ENCODE data around the gene BBX.

BBX gene

DNA sequence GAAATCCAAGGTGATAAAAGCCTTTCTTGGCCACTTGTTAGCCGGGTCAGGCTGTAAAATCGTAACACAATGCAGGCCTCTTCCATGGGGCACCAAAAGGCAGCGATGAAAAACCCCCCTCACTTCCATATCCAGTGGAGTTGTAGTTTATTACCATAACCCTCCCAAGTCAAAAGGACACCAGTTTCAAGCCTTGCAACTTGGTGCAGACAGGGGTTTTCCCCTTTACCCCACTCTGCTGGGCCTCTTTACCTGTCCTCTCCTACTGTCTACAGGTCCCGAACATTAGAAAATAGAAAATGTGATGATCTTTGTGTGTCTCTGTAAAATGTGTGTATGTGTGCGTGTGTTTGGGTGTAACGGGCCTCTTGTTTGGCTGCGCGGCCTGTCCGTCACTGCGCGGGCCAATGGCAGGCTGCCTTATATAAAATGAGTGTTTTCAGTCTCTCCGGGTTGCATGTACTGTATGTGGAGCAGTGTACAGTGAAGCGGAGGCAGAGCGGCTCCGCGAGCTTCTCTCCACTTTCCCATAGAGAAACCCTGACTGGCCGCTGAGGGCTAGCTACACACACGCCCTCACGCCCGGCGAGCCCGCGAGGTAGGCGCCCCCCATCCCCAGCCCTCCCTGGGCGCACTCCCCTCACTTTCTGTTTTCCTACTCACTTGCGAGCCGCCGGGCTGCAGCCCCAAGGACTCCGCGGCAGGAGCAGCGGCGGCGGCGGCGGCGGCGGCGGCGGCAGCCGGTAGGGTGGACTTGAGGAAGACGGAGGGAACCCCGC is at the start of gene BBX:
Gene BBX (plus strand): TSS at position 453 of the 779 bp plus-strand sequence. CDS start 187,499 bp downstream, outside the sequence.
- H3K9me3 ChIP-seq (ENCODE audit: low read depth, low read length) = no peaks in the 10 kb centered on the region
- peak within 1 kb of the TSS; percentile 98 for H3K4me3 ChIP-seq
- no peak for TF ChIP-seq EZH2 (IDR thresholded peaks at IDR 0.05)
- TF ChIP-seq FOXP2 (optimal IDR thresholded peaks at IDR 0.05; ENCODE audit: control extremely low read depth, extremely low read length, insufficient read depth) = no peak
- peak; percentile 87 for TF ChIP-seq POLR2AphosphoS5 (IDR thresholded peaks at IDR 0.05; ENCODE audit: borderline replicate concordance, low read depth, low read length)
- 0 out of 2 replicates have a peak, but pooled peaks cover 8% of the 10 kb centered on the region for H3K36me3 ChIP-seq (ENCODE audit: insufficient read depth, low read length)
- H3K27ac ChIP-seq = peak within 1 kb of the TSS; percentile 76
- peak; percentile 96 for DNase-seq (ENCODE audit: low read depth, low spot score)
- H3K9ac ChIP-seq (ENCODE audit: insufficient read length) = peak within 1 kb of the TSS; percentile 83

DNA sequence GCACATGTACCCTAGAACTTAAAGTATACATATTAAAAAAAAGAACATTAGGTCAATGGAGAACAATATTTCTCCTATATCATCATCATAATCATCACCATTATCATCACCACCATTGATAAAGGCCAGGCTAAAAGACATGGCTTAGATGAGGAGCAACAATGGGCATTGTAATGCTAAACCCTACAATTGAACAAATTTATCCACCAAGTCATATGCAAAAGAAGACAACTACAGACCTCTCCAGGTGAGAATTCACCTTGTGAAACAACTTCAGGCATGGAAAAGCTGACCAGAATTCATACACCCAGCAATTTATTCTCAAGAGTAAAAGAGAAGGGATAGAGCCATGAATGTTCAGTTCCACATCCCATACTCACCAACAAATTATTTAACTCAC is 46.3 kb upstream of the BBX start:
- no peak overlapping the region for H3K4me3 ChIP-seq
- no peak overlapping the region for H3K9ac ChIP-seq (ENCODE audit: insufficient read length)
- H3K27ac ChIP-seq = no peak overlapping the region
- no peak for DNase-seq (ENCODE audit: low read depth, low spot score)
- H3K9me3 ChIP-seq (ENCODE audit: low read depth, low read length) = no peaks in the 10 kb centered on the region
- H3K36me3 ChIP-seq (ENCODE audit: insufficient read depth, low read length) = no peaks in the 10 kb centered on the region
- no peak for TF ChIP-seq POLR2AphosphoS5 (IDR thresholded peaks at IDR 0.05; ENCODE audit: borderline replicate concordance, low read depth, low read length)
- no peak for TF ChIP-seq EZH2 (IDR thresholded peaks at IDR 0.05)
- no peak for TF ChIP-seq FOXP2 (optimal IDR thresholded peaks at IDR 0.05; ENCODE audit: control extremely low read depth, extremely low read length, insufficient read depth)

DNA sequence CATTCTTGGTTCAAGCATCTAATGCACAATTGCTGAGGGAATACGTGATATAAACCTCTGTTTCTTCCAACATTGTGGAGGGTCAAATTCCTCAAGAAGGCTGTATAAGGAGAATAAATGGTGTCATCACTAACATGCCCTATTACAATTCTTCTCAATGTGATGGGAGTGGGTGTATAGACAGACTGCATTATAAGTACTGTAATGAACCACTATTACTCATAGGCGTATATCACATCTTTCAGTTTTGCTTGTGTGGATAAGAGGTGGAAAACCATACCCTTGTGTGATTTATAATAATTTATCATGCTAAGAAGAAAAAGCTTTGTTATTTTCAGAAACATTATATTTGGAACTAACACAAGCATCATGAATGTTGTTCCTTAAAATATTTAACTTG is 35.3 kb upstream of the BBX start:
- Histone ChIP-seq H3K4me3 (no peak overlapping the region), H3K27ac (no peak overlapping the region), H3K9me3 (ENCODE audit: low read depth, low read length) (no peaks in the 10 kb centered on the region), H3K9ac (ENCODE audit: insufficient read length) (no peak overlapping the region), H3K36me3 (ENCODE audit: insufficient read depth, low read length) (no peaks in the 10 kb centered on the region)
- no peak for DNase-seq (ENCODE audit: low read depth, low spot score)
- TF ChIP-seq FOXP2 (optimal IDR thresholded peaks at IDR 0.05; ENCODE audit: control extremely low read depth, extremely low read length, insufficient read depth) (no peak), POLR2AphosphoS5 (IDR thresholded peaks at IDR 0.05; ENCODE audit: borderline replicate concordance, low read depth, low read length) (no peak), EZH2 (IDR thresholded peaks at IDR 0.05) (no peak)

DNA sequence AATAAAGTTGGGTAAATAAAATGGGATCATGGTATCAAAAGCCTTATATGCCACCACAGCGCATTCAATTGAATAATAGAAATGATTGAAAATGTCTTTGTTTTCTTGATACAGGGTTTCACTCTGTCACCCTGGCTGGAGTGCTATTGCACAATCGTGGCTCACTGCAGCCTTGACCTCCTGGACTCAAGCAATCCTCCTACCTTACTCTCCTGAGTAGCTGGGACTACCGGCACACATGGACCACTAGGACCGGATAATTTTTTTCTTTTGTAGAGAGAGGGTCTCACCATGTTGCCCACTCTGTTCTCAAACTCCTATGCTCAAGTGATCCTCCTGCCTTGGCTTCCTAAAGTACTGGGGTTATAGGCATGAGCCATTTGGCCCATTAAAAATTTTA is 33.8 kb upstream of the BBX start:
- Histone ChIP-seq H3K36me3 (ENCODE audit: insufficient read depth, low read length) (no peaks in the 10 kb centered on the region), H3K9ac (ENCODE audit: insufficient read length) (no peak overlapping the region), H3K4me3 (no peak overlapping the region), H3K27ac (no peak overlapping the region), H3K9me3 (ENCODE audit: low read depth, low read length) (no peaks in the 10 kb centered on the region)
- DNase-seq (ENCODE audit: low read depth, low spot score) = no peak
- TF ChIP-seq FOXP2 (optimal IDR thresholded peaks at IDR 0.05; ENCODE audit: control extremely low read depth, extremely low read length, insufficient read depth) (no peak), POLR2AphosphoS5 (IDR thresholded peaks at IDR 0.05; ENCODE audit: borderline replicate concordance, low read depth, low read length) (no peak), EZH2 (IDR thresholded peaks at IDR 0.05) (no peak)

DNA sequence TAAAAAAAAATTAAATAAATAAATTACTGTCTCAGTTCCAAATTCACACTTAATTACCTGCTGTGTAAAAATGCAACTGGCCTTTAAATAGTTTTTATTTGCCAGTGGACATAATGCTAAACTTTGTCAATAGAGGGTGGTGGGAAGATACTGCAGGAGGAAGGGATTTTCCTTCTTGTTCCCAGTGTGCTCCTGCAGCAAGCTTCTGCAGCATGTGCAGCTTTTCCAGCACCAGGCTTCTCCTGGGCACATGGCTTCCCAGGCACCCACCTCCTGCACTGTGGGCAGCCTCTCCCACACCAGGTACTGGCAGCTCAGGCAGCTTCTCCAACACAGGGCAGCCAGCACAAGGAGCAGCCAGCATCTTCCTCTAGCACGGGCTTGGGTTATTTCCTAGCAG is 29.6 kb upstream of the BBX start:
- Histone ChIP-seq H3K27ac (no peak overlapping the region), H3K36me3 (ENCODE audit: insufficient read depth, low read length) (no peaks in the 10 kb centered on the region), H3K4me3 (no peak overlapping the region), H3K9ac (ENCODE audit: insufficient read length) (no peak overlapping the region), H3K9me3 (ENCODE audit: low read depth, low read length) (no peaks in the 10 kb centered on the region)
- DNase-seq (ENCODE audit: low read depth, low spot score) = no peak
- TF ChIP-seq EZH2 (IDR thresholded peaks at IDR 0.05) = no peak
- TF ChIP-seq FOXP2 (optimal IDR thresholded peaks at IDR 0.05; ENCODE audit: control extremely low read depth, extremely low read length, insufficient read depth) = no peak
- TF ChIP-seq POLR2AphosphoS5 (IDR thresholded peaks at IDR 0.05; ENCODE audit: borderline replicate concordance, low read depth, low read length) = no peak

DNA sequence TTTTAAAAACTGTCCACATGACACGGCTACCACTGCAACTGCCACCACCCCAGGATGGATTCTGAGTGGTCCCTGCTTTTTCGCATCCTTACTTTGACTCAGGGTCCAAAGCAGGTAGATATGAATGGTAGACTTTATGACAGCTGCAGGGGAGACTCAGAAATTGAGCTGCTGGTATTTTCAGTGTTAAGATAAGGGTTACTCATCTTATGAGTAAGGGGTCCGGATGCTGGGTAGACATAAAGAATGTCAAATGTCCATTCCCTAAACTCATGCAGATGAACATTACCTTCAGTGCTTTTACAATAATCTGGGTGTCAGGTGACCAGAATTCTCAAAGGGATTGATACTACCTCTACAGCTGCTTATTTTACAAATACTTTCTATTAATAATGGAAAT is 25.9 kb upstream of the BBX start:
- no peak for DNase-seq (ENCODE audit: low read depth, low spot score)
- no peak for TF ChIP-seq EZH2 (IDR thresholded peaks at IDR 0.05)
- no peak for TF ChIP-seq FOXP2 (optimal IDR thresholded peaks at IDR 0.05; ENCODE audit: control extremely low read depth, extremely low read length, insufficient read depth)
- TF ChIP-seq POLR2AphosphoS5 (IDR thresholded peaks at IDR 0.05; ENCODE audit: borderline replicate concordance, low read depth, low read length) = no peak
- Histone ChIP-seq H3K36me3 (ENCODE audit: insufficient read depth, low read length) (no peaks in the 10 kb centered on the region), H3K27ac (no peak overlapping the region), H3K4me3 (no peak overlapping the region), H3K9ac (ENCODE audit: insufficient read length) (no peak overlapping the region), H3K9me3 (ENCODE audit: low read depth, low read length) (no peaks in the 10 kb centered on the region)

DNA sequence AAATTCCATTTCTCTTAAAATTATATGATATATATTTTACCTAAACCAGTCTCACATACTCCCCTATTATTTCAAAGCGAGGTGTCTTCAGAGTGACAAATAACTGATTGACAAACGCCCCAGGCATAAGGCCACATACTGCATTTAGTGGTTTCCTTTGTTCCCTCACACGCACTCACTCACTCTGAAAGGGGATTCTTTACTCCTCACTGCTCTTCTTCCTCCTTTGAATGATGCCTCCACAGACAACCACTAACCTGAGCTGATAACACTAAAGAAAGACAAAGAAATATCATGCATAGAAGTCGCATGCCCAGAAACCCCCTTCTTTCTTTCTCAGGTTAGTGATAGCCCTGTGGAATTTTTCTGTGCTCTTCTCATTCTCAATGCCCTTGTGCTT is 24.1 kb upstream of the BBX start:
- no peak for TF ChIP-seq POLR2AphosphoS5 (IDR thresholded peaks at IDR 0.05; ENCODE audit: borderline replicate concordance, low read depth, low read length)
- TF ChIP-seq EZH2 (IDR thresholded peaks at IDR 0.05) = no peak
- TF ChIP-seq FOXP2 (optimal IDR thresholded peaks at IDR 0.05; ENCODE audit: control extremely low read depth, extremely low read length, insufficient read depth) = no peak
- no peak overlapping the region for H3K4me3 ChIP-seq

DNA sequence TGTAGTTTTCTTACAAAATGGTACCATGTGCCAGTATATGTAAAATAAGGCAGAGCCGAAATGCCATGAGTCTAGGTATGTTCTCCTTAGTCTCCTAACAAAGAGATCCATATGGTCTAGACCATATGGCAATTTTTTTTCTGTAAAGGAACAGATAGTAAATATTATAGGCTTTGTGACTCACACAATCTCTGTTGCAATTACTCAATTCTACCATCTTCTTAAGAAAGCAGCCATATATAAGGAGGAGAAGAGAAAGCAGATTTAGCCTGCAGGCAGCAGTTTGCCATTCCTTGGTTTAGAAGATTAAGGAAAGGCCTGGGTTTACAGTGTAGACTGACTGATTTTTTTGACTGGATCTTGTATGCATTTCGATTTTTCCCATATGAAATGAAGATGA is 16.3 kb upstream of the BBX start:
- Histone ChIP-seq H3K27ac (no peak overlapping the region), H3K9me3 (ENCODE audit: low read depth, low read length) (no peaks in the 10 kb centered on the region), H3K36me3 (ENCODE audit: insufficient read depth, low read length) (no peaks in the 10 kb centered on the region), H3K9ac (ENCODE audit: insufficient read length) (no peak overlapping the region), H3K4me3 (no peak overlapping the region)
- peak; percentile 34 for DNase-seq (ENCODE audit: low read depth, low spot score)
- no peak for TF ChIP-seq POLR2AphosphoS5 (IDR thresholded peaks at IDR 0.05; ENCODE audit: borderline replicate concordance, low read depth, low read length)
- TF ChIP-seq FOXP2 (optimal IDR thresholded peaks at IDR 0.05; ENCODE audit: control extremely low read depth, extremely low read length, insufficient read depth) = no peak
- no peak for TF ChIP-seq EZH2 (IDR thresholded peaks at IDR 0.05)

More for the DNA sequence above, 24.1 kb upstream of the BBX start:
- H3K36me3 ChIP-seq (ENCODE audit: insufficient read depth, low read length) = no peaks in the 10 kb centered on the region
- H3K27ac ChIP-seq = no peak overlapping the region
- DNase-seq (ENCODE audit: low read depth, low spot score) = no peak
- H3K9me3 ChIP-seq (ENCODE audit: low read depth, low read length) = no peaks in the 10 kb centered on the region
- no peak overlapping the region for H3K9ac ChIP-seq (ENCODE audit: insufficient read length)
